ENCODE data around the gene FOXO6.

Gene FOXO6

DNA sequence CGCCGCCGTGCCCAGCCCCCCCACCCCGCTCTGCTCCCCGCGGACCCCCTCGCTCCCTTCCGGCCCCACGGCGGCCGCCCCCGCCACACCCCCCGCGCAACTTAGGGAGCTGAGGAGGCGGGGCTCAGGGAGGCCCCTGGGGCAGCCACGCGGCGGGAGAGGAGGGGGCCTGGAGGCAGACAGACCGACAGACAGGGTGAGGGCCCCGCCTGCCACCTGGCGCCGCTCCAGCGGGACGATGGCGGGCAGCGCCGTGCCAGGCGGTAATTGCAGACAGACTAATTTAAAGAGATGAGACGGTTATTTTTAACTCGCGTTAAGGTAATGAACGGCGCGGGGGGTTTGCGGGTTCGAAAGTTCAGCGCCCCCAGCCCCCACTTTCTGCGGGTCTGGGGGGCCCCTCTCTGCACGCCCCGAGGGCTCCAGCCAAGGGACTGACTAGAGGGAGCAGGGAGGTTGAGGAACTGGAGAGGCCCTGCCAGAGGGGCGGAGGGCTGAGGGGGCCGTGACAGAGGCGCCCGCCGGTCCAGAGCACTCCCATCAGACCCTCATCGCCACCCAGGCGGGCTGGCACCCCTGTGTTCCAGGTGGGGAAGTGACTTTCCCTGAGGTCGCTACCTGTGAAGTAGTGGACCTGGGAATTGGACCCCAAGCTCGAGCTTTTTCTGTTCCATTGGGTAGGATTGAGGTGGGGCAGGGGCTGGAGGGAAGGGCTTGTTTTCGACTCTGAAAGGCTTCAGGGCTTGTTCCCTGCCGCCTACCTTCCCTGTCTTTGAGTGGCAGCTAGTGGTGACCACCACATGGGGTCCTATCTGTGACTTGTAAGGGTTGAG is 5.4 kb downstream of the FOXO6 start:
- DNase-seq (ENCODE audit: low spot score) = no peak

DNA sequence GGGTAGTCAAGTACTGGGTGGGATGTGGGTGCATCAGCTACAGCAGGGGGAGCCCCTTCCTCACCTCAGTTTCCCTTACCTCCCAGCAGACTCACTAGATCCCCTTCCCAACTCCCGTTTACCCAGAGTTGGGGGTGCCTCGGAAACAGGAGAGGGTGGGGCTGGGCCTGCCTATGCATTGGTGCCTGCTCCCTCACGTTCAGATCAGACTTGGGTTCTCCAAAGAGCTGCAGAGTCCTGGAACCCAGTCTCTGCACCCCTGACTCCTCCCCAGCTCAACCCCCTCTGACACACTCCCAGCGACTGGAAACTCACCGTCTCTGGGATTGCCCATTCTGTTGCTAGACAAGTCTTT is 6.0 kb downstream of the FOXO6 start:
- no peak for DNase-seq (ENCODE audit: low spot score)

DNA sequence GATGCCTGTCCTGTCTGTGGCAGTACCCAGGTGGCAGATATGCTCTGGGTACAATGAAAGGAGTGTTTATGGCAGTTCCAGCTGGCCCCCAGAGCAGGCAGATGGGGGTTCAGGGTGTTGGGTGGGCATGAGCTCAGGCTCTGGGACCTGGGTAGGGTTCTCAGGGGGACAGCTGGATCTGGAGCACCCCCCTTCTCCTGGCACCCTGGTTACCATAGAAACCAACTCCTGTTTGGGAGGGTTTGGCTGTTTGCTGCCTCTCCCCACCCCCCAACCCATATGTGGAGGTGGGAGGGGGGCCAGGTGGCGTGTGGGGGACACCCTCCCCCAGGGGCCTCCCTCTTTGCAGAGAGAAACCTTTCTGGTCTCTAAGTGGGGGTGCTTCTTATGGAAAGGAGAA is 7.1 kb downstream of the FOXO6 start:
- no peak for DNase-seq (ENCODE audit: low spot score)

DNA sequence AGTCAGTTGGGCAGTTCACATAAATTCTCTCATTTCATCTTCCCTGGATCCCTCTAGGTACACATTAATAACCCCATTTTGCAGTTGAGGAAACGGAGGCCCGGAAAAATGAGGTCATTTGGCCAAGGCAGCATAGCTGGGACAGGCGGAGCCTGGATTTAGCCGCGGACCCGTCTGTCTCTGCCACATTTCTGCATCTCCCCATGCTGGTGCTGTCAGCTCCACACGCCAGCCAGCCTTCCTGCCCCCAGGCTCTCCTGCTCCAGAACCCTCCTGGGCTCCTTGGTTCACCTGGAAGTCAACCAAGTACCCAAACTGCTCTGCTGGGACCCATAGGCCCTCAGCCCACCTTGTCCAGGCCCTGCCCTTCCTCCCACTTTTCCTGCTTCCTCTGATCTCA is 7.6 kb downstream of the FOXO6 start:
- DNase-seq (ENCODE audit: low spot score) = no peak

DNA sequence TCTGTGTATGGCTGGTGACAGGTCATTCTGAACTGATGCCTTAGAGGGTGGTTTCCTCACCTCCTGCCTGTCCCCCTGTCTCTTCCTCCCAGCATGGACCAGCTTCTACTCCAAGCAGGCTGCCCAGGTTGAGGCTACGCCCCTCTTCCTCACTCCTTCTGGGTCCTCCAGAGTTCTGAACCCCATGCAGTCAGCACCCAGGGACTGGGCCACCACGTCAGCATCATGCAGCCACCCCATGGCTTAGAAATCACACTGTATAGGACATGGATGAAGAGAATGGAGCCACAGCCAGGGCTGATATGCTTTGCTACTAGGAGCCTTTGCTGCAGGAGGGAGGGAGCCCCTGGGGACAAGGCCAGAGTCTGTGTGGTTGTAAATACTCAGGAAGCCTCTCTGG is 8.3 kb downstream of the FOXO6 start:
- DNase-seq (ENCODE audit: low spot score) = no peak

DNA sequence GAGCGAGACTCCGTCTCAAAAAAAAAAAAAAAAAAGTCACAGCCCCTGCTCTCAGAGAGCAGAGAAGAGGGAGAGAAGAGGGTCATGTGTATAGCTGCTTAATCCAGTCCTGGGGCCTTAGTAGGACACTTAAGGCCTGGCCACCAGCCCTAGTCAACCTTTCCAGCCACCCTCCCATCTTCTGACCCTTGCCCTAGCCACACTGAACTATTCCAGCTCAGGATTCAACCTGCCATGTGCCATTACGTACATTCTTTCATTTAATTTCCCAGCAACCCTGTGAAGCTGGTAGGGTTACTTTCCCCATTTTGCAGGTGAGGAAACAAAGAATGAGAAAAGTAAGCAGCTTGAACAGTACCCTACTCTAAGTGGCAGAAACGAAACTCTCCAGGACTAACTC is 9.0 kb downstream of the FOXO6 start:
- DNase-seq (ENCODE audit: low spot score) = no peak

DNA sequence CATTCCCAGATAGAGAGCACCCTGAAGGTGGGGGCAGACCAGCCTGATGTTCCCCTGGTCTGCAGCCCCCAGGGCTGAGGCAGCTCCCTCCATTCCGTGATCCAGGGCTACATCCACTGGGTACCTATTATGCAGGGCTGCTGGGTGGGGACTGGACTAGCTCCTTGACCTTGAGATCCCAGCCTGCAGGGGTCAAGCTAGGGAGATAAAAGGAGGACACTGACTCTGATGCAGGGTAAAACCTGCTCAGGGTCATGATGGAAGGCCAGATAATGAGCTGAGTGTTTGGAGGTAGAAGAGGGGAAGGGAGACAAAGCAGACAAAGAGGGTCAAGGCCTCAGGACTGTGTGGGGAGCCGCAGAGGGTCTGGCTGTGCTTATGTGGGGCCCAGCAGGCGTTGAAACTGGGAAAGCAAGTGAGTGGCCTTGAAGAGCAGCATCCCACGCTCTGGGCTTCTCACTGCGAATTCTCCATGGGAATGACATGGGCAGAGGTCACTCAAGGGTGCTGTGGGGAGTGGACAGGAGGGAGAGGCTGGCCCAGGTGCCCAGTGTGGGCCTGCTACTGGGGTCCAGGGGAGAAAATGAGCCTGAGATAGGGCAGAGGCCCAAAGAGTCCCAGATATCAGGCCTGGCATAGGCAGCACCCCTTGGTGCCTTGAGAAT is 9.7 kb downstream of the FOXO6 start:
- DNase-seq (ENCODE audit: low spot score) = no peak

DNA sequence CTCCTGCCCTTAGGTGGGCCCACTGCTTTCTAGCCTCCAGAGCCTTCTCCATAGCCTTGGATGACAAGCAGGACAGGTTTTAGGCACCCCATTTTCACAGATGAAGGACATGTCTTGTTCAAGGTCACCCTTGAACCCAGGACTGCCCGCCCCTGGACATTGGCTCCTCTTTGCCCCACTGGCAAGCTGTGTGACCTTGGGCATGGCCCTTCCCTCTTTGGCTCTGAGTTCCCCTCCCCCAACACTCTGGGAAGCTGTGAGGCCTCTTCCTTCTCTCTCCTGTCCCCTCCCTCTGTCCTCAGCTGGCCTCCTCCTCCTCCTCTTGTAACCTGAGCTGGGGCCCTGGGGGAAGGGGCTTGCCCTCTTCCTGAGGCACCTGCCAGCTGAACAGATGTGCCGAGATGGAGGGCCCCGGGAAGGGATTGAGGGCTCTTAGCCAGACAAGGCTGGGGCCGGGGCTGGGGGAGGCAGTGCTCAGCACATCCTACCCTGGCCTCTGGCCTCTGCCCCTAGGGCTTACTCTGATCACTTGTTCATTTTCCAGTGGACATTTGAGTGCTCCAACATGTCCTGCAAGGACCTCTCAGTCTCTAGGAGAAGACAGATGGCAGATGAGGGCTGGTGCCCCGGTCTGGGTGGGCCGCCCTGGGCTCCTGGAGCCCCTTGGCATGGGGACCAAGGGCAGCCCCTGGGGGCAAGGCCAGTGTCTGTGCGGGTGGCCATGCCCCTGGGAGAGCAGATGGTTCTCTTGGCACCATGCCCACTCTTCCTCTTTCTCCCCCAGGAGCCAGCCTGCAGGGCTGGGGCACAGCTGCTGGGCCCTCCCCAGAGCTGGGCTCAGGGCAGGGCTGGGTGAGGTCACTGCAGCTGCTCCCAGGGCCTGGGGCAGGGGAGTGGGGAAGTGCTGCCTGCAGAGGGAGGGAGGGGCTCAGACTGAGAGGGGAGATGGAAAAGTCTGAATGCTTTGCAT is 10.7 kb downstream of the FOXO6 start:
- peak; percentile 90 for DNase-seq (ENCODE audit: low spot score)

DNA sequence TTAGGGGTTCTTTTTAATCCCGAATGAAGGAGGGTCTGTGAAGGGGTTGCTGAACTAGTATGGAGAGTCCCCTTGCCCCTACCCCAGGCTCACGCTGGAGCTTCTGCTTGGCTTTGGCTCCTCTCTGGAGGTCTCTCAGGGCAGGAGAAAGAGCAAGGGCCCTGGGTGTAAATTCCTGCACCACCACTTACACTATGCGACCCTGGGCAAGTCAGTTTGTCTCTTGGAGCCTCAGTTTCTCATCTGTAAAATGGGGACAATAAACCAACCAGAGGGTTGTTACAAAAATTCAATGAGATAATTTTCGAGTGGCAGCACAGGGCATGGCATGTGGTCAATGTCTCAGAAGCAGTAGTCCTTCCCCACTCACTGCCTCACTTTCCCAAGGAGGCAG is 11.4 kb downstream of the FOXO6 start:
- no peak for DNase-seq (ENCODE audit: low spot score)

DNA sequence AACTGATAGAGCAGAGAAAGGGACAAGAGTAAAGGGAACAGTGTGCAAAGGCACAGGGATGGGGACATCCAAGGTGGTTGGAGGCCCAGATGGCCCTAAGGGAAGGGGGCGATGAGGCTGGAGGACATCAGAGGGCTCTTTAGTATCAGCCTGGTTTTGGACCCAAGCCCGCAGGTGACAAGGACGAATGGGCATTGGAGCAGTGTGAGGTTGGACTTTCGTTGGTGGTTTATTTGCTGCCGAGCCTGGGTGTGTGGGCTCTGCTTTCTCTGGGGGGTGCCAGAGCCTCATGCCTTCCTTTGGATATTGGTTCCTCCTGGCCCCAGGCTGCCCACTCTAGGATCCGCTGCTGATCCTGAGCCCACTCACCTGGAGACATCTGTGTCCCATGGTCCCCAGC is 12.1 kb downstream of the FOXO6 start:
- DNase-seq (ENCODE audit: low spot score) = no peak

DNA sequence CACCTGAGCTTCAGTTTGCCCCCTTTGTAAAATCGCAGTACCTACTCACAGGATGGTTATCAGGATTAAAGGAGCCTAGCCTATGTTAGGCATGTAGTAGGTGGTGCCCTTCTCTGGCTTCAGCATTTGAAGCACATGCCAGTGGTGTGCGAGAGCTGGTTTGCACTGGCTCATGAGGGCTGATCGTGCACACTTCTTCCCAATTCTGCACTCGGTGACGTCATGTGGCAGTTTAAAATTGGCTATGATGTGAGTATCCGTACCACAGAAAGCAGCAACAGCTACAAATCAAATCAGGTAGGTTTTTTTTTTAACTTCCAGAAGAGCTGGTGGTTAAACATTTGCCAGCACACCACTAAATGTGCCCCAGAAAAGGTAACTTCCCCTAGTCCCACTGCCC is 13.5 kb downstream of the FOXO6 start:
- DNase-seq (ENCODE audit: low spot score) = no peak

DNA sequence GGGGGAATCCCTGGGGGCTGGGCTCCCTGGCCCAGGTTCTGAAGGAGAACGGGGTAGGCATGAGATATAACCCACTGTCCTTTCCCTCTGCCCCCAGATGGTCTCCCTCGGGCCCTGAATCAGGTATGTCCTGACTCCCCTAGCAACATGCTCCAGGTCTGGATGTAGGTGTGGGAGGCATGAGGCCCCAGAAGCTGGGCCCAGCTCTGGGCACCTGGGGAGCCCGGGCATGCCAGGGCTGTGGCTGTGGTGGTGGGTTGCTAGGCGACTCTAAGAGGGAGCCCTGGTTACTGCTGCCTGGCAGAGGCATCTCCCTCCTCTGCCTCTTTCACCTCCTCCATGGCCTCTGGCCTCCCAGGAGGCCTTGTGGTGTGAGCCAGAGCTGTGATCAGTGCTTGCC is 16.2 kb downstream of the FOXO6 start:
- DNase-seq (ENCODE audit: low spot score) = no peak

DNA sequence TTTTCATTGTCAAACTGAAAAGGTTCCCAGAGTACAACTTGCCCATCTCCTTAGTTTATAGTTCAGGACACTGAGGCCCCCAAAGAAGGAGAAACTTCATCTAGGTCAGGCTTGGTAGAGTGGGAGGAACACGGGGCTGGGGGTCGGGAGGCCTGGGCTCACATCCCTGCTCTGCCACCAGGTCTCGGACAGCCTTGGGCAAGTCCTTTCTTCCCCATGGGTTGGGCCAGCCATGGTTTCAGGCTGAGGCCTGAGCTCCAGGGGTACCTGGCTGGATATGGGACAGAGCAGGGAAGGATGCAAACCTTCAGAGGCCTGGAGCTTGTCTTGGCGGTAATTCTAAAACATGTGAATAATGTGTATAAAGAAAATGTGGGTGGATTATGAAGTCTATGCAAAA is 17.0 kb downstream of the FOXO6 start:
- DNase-seq (ENCODE audit: low spot score) = no peak

DNA sequence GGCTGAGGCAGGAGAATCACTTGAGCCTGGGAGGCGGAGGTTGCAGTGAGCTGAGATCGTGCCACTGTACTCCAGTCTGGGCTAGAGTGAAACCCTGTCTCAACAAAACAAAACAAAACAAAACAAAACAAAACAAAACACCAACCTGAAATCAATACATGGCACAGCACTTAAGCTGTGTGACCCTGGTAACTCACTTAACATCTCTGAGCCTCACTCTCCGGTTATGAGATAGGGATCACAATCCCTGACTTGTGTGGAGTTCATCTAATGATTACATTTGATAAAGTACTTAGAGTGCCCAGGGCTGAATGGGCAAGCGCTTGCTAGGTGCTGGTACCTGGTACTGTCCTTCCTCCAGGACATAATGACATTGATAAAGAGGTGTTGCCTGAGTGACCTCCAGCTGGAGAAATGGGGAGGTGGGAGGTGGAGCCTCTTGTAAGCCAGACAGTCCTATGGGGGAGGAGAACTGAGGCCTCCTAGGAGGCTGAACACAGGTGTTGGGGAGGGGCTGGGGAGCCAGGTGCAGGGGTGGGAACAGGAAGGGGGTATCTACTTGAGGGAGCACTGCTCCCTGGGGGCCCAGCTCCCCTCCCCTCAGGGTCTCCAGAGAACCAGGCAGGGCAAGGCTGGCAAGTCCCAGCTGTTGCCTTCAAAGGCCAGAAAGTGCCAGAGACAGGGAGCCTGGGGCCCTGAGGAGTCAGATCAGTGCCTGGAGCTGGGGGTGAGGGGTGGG is 17.9 kb downstream of the FOXO6 start:
- DNase-seq (ENCODE audit: low spot score) = no peak

DNA sequence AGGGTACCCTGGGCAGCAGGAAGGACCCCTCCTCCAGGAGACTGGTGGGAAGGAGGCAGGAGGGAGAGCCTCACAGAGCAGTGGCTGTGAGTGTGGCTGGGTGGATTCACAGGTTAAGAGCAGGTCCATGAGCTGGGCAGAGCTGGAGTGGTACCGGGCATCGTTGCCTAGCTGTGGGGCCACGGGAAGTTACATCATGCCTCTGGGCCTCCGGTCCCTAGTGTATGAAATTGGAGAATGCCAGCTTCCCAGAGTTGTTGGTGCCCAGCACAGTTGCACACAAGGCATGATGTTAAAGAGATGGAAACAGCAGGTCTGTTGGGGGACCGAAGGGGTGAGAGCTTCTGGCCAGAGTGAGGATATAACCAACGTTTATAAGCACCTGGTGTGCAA is 18.5 kb downstream of the FOXO6 start:
- no peak for DNase-seq (ENCODE audit: low spot score)

DNA sequence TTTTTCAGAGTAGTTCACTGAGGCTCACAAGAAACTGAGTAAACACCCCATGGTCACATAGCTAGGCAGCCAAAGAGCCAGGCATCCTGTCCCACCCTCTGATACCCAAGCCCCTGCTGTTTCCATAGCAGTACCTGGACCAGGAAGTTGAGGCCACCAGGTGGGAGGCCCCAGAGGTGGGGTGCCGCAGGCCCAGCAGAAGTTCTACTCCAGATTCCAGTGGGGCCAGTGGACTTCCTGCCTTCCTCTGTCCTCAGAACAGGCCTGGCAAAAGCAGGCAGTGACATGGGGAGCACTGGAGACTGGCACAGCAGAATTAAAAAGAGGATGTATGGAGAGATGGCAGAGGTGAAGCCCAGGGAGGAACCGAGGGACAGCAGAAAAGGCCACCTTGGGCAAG is 19.0 kb downstream of the FOXO6 start:
- no peak for DNase-seq (ENCODE audit: low spot score)

DNA sequence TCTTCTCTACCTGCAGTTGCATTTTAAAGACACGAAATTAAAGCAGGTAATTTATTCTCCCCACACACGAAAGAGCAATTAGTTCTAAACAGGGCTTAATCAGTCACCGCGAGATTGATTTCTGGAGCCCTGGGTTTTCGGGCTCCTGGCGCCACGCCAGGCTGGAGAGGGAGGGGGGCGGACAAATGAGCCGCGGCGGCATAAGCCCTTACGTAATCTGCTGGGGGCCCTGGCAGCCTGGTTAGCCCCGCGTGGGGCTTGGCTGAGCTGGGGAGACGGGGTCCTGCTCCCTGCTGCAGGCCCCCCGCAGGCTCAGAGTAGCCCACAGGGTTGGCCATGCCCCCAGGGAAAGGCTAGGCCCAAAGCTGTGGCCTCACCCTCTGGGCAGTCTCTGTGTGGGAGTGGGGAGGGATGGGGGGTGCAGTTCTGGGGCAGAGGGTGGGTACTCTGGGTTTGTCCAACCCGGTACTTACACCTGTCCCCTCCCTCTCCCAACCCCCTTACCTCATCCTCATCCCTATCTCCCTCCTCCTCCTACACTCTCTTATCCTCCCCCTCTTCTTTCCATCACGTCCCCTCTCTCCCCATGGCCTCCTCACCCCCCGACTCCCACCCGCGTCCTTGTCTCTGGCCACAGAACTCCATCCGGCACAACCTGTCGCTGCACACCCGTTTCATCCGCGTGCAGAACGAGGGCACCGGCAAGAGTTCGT is 19.9 kb downstream of the FOXO6 start:
- DNase-seq (ENCODE audit: low spot score) = no peak

DNA sequence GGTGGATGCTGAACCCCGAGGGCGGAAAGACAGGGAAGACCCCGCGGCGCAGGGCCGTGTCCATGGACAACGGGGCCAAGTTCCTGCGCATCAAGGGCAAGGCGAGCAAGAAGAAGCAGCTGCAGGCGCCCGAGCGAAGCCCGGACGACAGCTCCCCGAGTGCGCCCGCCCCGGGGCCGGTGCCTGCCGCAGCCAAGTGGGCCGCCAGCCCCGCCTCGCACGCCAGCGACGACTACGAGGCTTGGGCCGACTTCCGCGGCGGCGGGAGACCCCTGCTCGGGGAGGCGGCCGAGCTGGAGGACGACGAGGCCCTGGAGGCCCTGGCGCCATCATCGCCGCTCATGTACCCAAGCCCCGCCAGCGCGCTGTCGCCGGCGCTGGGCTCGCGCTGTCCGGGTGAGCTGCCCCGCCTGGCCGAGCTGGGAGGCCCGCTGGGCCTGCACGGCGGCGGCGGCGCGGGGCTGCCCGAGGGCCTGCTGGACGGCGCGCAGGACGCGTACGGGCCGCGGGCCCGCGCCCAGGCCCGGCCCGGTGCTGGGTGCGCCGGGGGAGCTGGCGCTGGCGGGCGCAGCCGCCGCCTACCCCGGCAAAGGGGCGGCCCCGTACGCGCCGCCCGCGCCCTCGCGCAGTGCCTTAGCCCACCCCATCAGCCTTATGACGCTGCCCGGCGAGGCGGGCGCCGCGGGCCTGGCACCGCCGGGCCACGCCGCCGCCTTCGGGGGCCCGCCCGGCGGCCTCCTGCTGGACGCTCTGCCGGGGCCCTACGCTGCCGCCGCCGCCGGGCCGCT is 20.7 kb downstream of the FOXO6 start:
- DNase-seq (ENCODE audit: low spot score) = no peak

DNA sequence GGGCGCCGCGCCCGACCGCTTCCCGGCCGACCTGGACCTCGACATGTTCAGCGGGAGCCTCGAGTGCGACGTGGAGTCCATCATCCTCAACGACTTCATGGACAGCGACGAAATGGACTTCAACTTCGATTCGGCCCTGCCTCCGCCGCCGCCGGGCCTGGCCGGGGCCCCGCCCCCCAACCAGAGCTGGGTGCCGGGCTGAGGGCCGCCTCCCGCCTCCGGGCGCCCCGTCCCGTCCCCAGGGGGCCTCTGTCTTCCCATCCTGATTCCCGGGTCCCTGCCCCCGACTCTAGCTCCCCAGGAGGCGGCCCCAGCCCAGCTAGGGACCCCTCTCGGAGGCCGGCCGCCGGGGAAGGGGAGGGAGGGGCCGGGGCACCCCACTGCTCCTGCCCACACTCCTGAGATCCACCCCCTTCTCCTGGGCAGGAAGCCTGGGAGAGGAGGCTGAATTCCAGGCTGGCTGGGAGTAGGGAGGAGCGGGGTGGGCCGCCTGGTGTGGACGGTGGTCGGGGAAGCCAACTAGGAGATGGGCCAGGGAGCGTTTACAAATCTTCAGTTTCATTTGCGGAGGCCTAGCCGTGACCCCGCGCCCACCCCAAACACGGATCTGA is 21.4 kb downstream of the FOXO6 start:
- no peak for DNase-seq (ENCODE audit: low spot score)
